Measurements from ENCODE around the gene ANKRD33. TPM values are rescaled to one million over a fixed set of nuclear protein-coding genes. Genes with fewer than 3 reads are reported as not detected.

Gene ANKRD33
- total RNA-seq, 4 donors from 2014 or later = not detected

DNA sequence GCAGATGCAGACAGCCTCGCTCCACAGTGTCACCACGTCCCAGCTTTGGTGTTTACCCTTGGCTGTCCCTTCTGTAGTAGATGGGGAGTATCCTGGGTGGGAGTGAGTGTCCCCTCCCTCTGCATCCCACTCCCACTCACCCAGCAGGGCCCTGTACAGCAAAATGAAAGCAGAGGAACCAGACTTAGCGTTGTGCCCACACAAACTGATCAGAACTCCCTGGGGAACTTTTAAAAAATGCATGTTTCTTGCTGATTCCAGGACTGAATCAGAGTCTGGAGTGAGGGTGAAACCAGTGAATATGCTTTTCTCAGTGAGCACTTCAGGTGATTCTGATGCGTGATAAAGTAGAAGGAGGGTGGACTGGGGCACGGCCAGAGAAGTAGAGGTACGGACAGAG is 22.3 kb downstream of the ANKRD33 start:
- TF ChIP-seq CTCF (IDR thresholded peaks at IDR 0.05) = no peak
- no peak for ATAC-seq (ENCODE audit: low FRiP score)
- no peak for DNase-seq (ENCODE audit: low spot score)

DNA sequence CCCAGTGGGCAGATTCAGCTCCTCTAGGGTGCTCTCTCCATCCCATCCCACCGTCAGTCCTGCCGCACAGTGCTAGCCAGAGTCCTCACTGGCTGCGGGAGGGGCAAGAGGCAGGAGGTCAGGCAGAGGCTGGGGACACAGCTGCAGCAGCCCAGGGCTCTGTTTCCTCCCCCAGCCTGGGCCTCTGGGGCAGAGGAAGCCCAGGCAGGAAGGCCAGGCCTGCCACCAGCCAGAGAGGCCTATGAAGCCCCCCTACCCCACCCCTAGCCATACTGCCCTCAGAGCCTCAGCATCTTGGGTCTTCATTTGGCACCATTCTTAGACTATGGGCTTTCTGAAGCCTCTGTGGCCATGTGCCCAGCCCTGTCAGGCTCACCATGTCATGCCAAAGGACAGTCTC is 22.8 kb downstream of the ANKRD33 start:
- ATAC-seq (ENCODE audit: low FRiP score) = no peak
- no peak for DNase-seq (ENCODE audit: low spot score)
- no peak for TF ChIP-seq CTCF (IDR thresholded peaks at IDR 0.05)

- TF ChIP-seq CTCF (IDR thresholded peaks at IDR 0.05) = no peak
- ATAC-seq (ENCODE audit: low FRiP score) (no peak), DNase-seq (ENCODE audit: low spot score) (no peak)
Observed at GRCh38 chr12:51911307-51911706, 23.4 kb downstream of the ANKRD33 start.

- no peak for DNase-seq (ENCODE audit: low spot score)
- TF ChIP-seq CTCF (IDR thresholded peaks at IDR 0.05) = no peak
- no peak for ATAC-seq (ENCODE audit: low FRiP score)
Observed at GRCh38 chr12:51911788-51912711, 24.1 kb downstream of the ANKRD33 start.

DNA sequence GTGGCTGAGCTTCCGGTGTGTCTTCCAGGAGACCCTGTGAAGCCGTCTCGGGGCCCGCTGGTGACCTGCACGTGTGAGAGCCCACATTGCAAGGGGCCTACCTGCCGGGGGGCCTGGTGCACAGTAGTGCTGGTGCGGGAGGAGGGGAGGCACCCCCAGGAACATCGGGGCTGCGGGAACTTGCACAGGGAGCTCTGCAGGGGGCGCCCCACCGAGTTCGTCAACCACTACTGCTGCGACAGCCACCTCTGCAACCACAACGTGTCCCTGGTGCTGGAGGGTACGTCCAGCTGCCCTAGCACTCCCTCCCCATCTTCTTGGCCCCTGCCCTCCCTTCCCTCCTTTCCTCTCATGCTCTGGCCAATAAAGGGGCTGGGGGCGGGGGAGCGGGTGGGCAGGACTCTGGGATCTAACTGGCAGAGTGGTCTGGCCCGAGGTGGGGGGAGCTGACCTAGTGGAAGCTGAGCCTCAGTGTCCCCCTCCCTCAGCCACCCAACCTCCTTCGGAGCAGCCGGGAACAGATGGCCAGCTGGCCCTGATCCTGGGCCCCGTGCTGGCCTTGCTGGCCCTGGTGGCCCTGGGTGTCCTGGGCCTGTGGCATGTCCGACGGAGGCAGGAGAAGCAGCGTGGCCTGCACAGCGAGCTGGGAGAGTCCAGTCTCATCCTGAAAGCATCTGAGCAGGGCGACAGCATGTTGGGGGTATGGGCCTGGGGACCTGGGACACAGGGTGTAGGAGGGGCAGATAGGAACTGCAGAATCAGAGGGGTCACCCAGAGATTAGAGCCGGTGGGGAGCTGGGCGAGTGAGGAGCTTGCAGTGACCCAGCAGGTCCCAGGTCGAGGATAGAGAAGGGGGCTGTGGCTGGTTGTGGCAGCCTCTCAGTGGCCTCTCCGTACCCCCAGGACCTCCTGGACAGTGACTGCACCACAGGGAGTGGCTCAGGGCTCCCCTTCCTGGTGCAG is 25.4 kb downstream of the ANKRD33 start:
- no peak for DNase-seq (ENCODE audit: low spot score)
- ATAC-seq (ENCODE audit: low FRiP score) = no peak
- TF ChIP-seq CTCF (IDR thresholded peaks at IDR 0.05) = no peak

DNA sequence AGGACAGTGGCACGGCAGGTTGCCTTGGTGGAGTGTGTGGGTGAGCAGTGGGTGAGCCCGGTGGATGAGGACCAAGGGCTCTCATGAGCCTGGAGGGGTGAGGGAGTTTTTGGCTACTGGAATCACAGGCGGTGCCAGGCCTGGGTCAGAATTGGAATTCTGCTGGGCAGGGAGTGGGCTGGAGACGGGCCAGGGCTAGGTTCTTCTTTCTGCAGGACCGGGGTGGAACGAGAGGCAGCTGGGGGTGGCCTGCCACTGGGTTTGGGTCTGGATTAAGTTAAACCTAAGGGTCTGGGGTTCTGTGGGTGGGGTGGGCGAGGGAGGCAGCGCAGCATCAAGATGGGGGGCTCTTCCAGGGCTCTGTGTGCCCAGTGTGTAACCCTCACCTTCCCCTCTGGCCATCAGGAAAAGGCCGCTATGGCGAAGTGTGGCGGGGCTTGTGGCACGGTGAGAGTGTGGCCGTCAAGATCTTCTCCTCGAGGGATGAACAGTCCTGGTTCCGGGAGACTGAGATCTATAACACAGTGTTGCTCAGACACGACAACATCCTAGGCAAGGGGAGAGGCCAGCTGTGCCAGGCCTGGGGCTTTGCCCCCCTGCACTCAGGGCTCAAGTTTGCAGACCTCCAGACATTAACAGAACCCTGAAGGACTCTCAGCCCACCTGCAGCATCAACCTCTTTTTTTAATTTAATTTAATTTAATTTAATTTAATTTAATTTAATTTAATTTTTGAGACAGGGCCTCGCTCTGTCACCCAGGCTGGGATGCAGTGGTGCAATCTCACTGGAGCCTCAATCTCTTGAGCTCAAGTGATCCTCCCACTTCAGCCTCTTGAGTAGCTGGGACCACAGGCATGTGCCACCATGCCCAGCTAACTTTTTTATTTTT is 26.4 kb downstream of the ANKRD33 start:
- no peak for DNase-seq (ENCODE audit: low spot score)
- ATAC-seq (ENCODE audit: low FRiP score) = no peak
- no peak for TF ChIP-seq CTCF (IDR thresholded peaks at IDR 0.05)

Data from omental fat pad (tissue), 4 donors.